Activated B cell treated with CpG ODN at 0.5 μM for 24 hours (primary cell): ENCODE data around the gene DCC. TPM values are rescaled to one million over a fixed set of nuclear protein-coding genes. Genes with fewer than 3 reads are reported as not detected.

Source experiments
- ATAC-seq: fragments of 200-7000 bp; cut with Tn5 transposase; one replicate; pipeline ENCODE4 v1.10.0; 2021; ENCODE audit warnings: low read depth, mild to moderate bottlenecking, moderate library complexity
- CTCF ChIA-PET: fragments of 350-600 bp; sonication (Branson Sonifier 250); formaldehyde crosslinking; loops from one replicate; lab custom pipeline; 2021; ENCODE audit warnings: antibody characterized with exemption; lab: Charles Lee
- POLR2A ChIA-PET: fragments of 350-600 bp; sonication (Branson Sonifier 250); formaldehyde crosslinking; loops from one replicate; lab custom pipeline; 2021; ENCODE audit warnings: antibody characterized with exemption; lab: Charles Lee
- DNase-seq: peaks from one replicate; pipeline ENCODE4 v3.0.0; 2022
- H3K27ac Mint-ChIP-seq: one replicate; pipeline ENCODE4 v1.8.0; 2020; ENCODE audit warnings: mixed read lengths
- H3K27me3 Mint-ChIP-seq: one replicate; pipeline ENCODE4 v1.8.0; 2021; ENCODE audit warnings: mixed read lengths
- H3K36me3 Mint-ChIP-seq: one replicate; pipeline ENCODE4 v1.8.0; 2021; ENCODE audit warnings: low read depth, mixed read lengths
- H3K4me1 Mint-ChIP-seq: one replicate; pipeline ENCODE4 v1.8.0; 2021; ENCODE audit warnings: mixed read lengths
- H3K4me3 Mint-ChIP-seq: one replicate; pipeline ENCODE4 v1.8.0; 2020; ENCODE audit warnings: mild to moderate bottlenecking, mixed read lengths
- H3K9me3 Mint-ChIP-seq: one replicate; pipeline ENCODE4 v1.8.0; 2020; ENCODE audit warnings: mixed read lengths
- intact Hi-C: fragments of 100-400 bp; cut with micrococcal nuclease; formaldehyde crosslinking; loops from one replicate; pipeline ENCODE4 v1.15.1; 2024
- total RNA-seq: library from RNA; stranded (reverse); gene quantifications from 2 replicates; pipeline ENCODE4 v1.2.3, GENCODE V29; 2022
- TF ChIP-seq, protein P1 (sequence below): fragments of 200-600 bp; IDR thresholded peaks from one replicate; pipeline ENCODE4 v1.8.0; 2022; ENCODE audit warnings: antibody characterized with exemption, mild to moderate bottlenecking

The DCC gene
- total RNA-seq, 1 donor from 2014 or later: not detected

DNA sequence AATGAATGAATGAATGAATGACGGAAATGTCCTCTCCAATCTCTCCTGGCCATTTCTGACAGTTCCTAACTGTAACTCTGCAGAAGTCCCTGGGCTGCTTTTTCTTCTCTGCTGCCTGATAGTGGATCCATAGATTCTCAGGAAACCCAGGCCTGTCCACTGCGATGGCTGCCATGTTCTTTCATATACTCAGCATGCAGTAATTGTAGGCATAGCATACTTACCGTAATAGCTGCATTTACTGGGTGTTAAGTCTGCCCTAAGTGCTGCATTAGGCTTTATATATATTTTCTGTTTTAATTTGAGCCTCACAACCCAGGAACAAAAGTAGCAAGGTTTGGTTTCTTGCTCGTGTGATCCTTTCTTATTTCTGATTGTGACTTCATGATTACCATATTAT, 122.9 kb downstream of the DCC start:
- Mint-ChIP-seq H3K9me3 (peaks cover 5% of the 10 kb centered on the region), H3K36me3 (no peaks in the 10 kb centered on the region), H3K27ac (no peak overlapping the region), H3K4me3 (no peak overlapping the region), H3K4me1 (no peaks in the 10 kb centered on the region), H3K27me3 (no peaks in the 10 kb centered on the region)
- intact Hi-C loops: no loop called here
- ATAC-seq: no peak
- TF ChIP-seq, protein P1, sequence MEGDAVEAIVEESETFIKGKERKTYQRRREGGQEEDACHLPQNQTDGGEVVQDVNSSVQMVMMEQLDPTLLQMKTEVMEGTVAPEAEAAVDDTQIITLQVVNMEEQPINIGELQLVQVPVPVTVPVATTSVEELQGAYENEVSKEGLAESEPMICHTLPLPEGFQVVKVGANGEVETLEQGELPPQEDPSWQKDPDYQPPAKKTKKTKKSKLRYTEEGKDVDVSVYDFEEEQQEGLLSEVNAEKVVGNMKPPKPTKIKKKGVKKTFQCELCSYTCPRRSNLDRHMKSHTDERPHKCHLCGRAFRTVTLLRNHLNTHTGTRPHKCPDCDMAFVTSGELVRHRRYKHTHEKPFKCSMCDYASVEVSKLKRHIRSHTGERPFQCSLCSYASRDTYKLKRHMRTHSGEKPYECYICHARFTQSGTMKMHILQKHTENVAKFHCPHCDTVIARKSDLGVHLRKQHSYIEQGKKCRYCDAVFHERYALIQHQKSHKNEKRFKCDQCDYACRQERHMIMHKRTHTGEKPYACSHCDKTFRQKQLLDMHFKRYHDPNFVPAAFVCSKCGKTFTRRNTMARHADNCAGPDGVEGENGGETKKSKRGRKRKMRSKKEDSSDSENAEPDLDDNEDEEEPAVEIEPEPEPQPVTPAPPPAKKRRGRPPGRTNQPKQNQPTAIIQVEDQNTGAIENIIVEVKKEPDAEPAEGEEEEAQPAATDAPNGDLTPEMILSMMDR: no peak
- ChIA-PET POLR2A (no interaction called here), CTCF (no interaction called here)
- DNase-seq: no peak

DNA sequence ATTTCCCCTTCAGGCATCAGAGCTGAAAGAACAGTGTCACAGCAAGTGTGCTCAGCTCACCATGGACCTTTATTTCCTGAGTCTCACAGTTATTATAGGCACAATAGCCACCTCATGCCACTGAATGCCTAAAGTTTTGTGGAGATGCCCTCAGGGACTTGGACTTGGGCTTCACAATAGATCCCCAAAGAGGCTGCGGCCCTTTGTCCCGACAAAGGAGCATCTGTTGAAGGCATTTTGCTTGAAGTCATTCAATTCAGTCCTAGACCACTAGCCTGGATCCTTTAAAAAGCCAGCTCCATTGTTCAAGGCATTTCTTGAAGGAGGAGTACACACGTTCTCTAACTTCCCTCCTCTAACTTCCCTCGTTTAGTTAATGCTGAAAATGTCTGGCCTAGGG, 125.4 kb downstream of the DCC start:
- no peaks in the 10 kb centered on the region for H3K27me3 Mint-ChIP-seq
- POLR2A ChIA-PET: no interaction called here
- ATAC-seq (no peak), DNase-seq (no peak)
- H3K4me1 Mint-ChIP-seq: no peaks in the 10 kb centered on the region
- H3K27ac Mint-ChIP-seq: no peak overlapping the region
- H3K9me3 Mint-ChIP-seq: peaks cover 7% of the 10 kb centered on the region
- CTCF ChIA-PET: no interaction called here
- TF ChIP-seq, protein P1: no peak
- no peaks in the 10 kb centered on the region for H3K36me3 Mint-ChIP-seq
- H3K4me3 Mint-ChIP-seq: no peak overlapping the region
- intact Hi-C loops: no loop called here

DNA sequence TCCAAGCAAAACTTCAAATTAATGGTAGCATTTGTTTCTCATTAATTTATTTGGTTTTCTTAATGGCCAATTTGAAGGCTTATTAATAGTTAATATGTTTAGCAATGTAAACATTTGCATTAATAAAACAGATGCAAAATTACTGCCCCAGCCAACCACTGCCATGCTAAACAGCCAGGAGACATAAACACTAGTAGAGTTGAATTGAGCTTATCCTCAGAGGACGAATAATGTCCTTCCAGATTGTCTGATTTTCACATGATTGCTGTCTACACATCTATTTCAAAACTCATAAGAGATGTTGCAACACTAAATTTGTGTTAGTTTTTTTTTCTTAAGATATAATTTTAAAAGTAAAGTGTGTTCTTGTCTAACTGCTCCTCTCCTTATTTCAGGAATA, 128.5 kb downstream of the DCC start:
- ATAC-seq: no peak
- ChIA-PET POLR2A (no interaction called here), CTCF (no interaction called here)
- intact Hi-C loops: no loop called here
- TF ChIP-seq, protein P1: no peak
- Mint-ChIP-seq H3K4me1 (no peaks in the 10 kb centered on the region), H3K27ac (no peak overlapping the region), H3K9me3 (peaks cover 7% of the 10 kb centered on the region), H3K4me3 (no peak overlapping the region), H3K27me3 (no peaks in the 10 kb centered on the region), H3K36me3 (no peaks in the 10 kb centered on the region)
- DNase-seq: no peak

DNA sequence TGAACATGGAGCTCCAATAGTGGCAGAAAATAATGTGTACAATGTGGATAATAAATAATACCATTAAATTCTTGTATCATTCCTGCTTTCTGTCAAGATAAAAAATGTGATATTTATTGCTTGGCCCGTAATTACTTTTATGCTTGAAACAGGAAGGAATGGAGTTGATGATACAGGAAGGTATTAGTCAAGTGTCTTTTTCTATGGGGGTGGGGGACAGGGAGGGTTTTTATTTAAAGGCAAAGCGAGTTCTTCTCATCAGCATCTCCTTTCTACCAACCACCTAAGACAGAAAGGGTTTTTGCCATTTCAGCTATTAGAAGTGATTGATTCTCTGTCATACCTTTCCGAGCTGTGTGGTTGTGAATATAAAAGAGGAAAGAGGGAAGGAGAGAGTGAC, 135.3 kb downstream of the DCC start:
- intact Hi-C loops: no loop called here
- TF ChIP-seq, protein P1: no peak
- Mint-ChIP-seq H3K36me3 (no peaks in the 10 kb centered on the region), H3K4me3 (no peak overlapping the region), H3K27ac (no peak overlapping the region), H3K27me3 (no peaks in the 10 kb centered on the region), H3K9me3 (no peaks in the 10 kb centered on the region), H3K4me1 (no peaks in the 10 kb centered on the region)
- DNase-seq (no peak), ATAC-seq (no peak)
- ChIA-PET CTCF (no interaction called here), POLR2A (no interaction called here)

DNA sequence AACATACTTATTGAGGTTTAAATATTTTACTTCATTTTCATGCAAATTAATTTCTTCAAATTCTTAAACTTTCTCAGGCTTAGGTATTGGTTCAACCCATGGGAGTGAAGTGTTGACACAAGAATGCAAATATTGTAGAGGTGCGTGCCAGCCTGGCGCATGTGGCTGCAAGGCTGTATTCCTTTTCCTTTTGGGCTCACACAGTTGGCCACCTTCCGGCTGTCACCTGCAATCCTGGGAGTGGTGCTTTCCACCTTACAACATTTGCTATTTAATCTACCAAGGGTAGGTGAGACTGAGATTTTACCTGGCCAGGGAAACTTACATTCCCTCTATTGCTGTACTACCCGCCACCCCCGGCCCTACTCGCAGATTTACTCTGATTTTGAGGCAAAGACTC, 141.1 kb downstream of the DCC start:
- intact Hi-C loops: no loop called here
- CTCF ChIA-PET: no interaction called here
- DNase-seq: no peak
- no peak overlapping the region for H3K4me3 Mint-ChIP-seq
- no peaks in the 10 kb centered on the region for H3K4me1 Mint-ChIP-seq
- no peak overlapping the region for H3K27ac Mint-ChIP-seq
- no peaks in the 10 kb centered on the region for H3K36me3 Mint-ChIP-seq
- POLR2A ChIA-PET: no interaction called here
- TF ChIP-seq, protein P1: no peak
- H3K9me3 Mint-ChIP-seq: no peaks in the 10 kb centered on the region
- H3K27me3 Mint-ChIP-seq: no peaks in the 10 kb centered on the region
- ATAC-seq: no peak
